Measurements from ENCODE around the gene HSF4. TPM values are rescaled to one million over a fixed set of nuclear protein-coding genes. Genes with fewer than 3 reads are reported as not detected.

HSF4 gene
- total RNA-seq, 3 donors from 2014 or later (not counting 1 experiment from before 2014, with no cell fraction given) = 6.9 to 8.3 (median 7.3) TPM

DNA sequence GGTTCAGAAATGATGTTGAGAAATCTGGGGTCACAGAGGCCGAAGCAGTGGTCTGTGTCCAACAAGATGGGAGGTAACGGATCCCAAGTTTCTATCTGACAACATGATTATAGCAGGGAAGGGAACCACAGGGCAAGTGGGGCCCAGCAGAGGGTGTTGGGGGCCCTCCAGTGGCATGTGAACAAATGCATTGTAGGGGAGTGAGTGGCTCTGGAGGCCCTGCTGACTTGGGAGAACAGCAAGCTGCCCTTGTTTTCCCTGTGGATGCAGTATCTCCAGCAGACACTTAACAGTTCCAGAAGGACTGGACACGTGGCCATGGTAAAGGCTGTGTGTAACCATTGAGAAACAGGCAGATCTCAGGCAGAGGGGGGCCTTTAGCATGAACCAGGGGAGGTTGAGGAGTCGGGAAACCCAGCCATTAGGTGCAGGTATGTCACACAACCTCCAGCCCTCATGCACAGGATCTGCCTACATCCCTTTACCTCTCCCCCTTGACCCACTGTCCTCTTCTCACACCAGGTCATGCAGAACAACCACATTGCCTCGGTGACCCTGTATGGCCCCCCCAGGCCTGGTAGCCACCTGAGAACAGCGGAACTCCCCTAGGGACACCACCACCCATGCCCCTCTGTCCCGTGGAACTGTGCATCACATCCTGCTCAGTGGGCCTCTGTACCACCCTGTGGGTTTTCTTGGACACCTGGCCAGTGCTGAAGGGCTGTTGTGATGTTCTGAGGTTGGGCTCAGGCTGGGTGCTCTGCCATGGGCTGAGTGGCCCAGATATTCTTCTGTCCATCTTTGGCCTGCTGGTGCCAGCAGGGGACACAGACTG is 17.8 kb upstream of the HSF4 start:
- Histone ChIP-seq H3K9me3 (ENCODE audit: control insufficient read depth, insufficient read depth, low read length) (no peaks in the 10 kb centered on the region), H3K27me3 (ENCODE audit: control insufficient read depth, insufficient read depth, low read length) (peaks cover 7% of the 10 kb centered on the region), H3K4me1 (ENCODE audit: control insufficient read depth, insufficient read depth, low read length) (peaks cover 8% of the 10 kb centered on the region), H3K36me3 (ENCODE audit: control insufficient read depth, insufficient read depth, low read length) (peaks cover 46% of the 10 kb centered on the region), H3K27ac (ENCODE audit: low read length) (no peak overlapping the region), H3K4me3 (ENCODE audit: low read length) (no peak overlapping the region)
- intact Hi-C loops (cut with micrococcal nuclease) = no loop called here
- 92% methylated on average over 7 of the region's 7 CpGs for WGBS (ENCODE audit: insufficient coverage)
- Mint-ChIP-seq H3K4me1 (peaks cover 0 to 7% of the 10 kb centered on the region in 2 donors), H3K27ac (no peak overlapping the region), H3K36me3 (no peaks in the 10 kb centered on the region), H3K27me3 (ENCODE audit: low read depth in 2 of 2) (peaks cover 0 to 10% of the 10 kb centered on the region in 2 donors), H3K9me3 (no peaks in the 10 kb centered on the region), H3K4me3 (no peak overlapping the region)
- TF ChIP-seq, protein P1, sequence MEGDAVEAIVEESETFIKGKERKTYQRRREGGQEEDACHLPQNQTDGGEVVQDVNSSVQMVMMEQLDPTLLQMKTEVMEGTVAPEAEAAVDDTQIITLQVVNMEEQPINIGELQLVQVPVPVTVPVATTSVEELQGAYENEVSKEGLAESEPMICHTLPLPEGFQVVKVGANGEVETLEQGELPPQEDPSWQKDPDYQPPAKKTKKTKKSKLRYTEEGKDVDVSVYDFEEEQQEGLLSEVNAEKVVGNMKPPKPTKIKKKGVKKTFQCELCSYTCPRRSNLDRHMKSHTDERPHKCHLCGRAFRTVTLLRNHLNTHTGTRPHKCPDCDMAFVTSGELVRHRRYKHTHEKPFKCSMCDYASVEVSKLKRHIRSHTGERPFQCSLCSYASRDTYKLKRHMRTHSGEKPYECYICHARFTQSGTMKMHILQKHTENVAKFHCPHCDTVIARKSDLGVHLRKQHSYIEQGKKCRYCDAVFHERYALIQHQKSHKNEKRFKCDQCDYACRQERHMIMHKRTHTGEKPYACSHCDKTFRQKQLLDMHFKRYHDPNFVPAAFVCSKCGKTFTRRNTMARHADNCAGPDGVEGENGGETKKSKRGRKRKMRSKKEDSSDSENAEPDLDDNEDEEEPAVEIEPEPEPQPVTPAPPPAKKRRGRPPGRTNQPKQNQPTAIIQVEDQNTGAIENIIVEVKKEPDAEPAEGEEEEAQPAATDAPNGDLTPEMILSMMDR (IDR thresholded peaks at IDR 0.05) = no peak
- no peak for ATAC-seq
- DNase-seq = no peak

DNA sequence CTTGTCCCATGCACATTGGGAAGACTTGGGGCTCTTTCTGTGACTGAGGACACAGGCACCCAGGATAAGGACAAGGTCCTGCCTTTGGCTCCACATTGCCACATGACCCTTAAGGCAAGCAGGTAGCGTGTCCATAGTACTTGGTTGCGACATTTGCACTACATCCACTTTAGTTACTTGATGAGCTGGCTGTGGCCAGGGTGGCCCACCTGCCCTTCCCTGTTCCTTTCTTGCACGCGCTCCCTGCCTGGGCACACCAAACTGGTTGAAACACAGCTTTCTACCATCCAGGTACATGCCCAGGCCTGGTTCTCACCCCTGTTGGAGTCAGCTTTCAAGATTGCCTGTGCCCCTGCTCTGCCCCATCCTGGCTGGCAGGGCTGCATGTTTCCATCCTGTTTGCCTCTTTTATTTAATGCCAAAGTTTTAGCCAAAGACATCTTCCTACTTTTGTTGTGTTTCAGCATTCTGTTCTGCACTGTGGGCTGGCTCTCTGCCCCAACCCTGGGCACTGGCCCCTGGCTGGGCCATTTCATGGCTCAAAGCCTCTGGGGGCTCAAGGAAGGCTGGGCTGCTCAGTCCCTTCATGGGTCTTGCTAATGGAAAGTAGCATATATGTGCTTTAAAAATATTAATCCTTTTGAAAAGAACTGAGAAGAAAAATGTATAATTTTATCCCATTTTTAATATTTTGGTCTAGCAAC is 17.0 kb upstream of the HSF4 start:
- intact Hi-C loops (cut with micrococcal nuclease) = no loop called here
- H3K27ac Mint-ChIP-seq = no peak overlapping the region
- no peak overlapping the region for H3K27ac ChIP-seq (ENCODE audit: low read length)
- no peak overlapping the region for H3K4me3 ChIP-seq (ENCODE audit: low read length)
- H3K9me3 ChIP-seq (ENCODE audit: control insufficient read depth, insufficient read depth, low read length) = no peaks in the 10 kb centered on the region
- TF ChIP-seq, protein P1 (IDR thresholded peaks at IDR 0.05) = no peak
- WGBS (ENCODE audit: insufficient coverage) = 97% methylated on average over 4 of the region's 4 CpGs
- H3K27me3 Mint-ChIP-seq (ENCODE audit: low read depth in 2 of 2) = peaks cover under 1 to 10% of the 10 kb centered on the region in 2 donors
- no peaks in the 10 kb centered on the region for H3K36me3 Mint-ChIP-seq
- ATAC-seq = no peak
- peaks cover 0 to 7% of the 10 kb centered on the region in 2 donors for H3K4me1 Mint-ChIP-seq
- DNase-seq = no peak
- no peak overlapping the region for H3K4me3 Mint-ChIP-seq
- no peaks in the 10 kb centered on the region for H3K9me3 Mint-ChIP-seq
- peaks cover 38% of the 10 kb centered on the region for H3K36me3 ChIP-seq (ENCODE audit: control insufficient read depth, insufficient read depth, low read length)
- H3K4me1 ChIP-seq (ENCODE audit: control insufficient read depth, insufficient read depth, low read length) = peaks cover 8% of the 10 kb centered on the region
- peaks cover 7% of the 10 kb centered on the region for H3K27me3 ChIP-seq (ENCODE audit: control insufficient read depth, insufficient read depth, low read length)

DNA sequence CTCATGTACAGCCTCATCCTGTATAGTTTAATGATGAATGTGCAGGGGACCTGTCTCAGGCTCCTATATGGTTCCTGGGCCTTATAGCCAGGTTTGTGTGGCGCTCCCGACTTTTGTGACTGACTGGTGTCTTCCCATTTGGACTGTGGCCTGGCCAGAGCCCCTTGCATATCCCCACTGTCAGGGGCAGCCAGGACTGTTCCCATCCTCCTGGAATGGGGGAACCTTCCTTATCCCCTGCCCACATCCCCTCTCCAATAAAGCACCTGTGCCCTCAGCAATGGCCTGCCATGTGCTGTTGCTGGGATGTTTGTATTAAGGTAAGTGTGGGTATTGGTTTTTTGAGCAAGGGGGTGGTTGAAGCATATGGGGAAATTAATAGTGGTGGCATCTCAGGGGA is 16.3 kb upstream of the HSF4 start:
- Mint-ChIP-seq H3K27ac (no peak overlapping the region), H3K27me3 (ENCODE audit: low read depth in 2 of 2) (peaks cover 6 to 17% of the 10 kb centered on the region in 2 donors), H3K4me1 (peaks cover 0 to 13% of the 10 kb centered on the region in 2 donors), H3K36me3 (no peaks in the 10 kb centered on the region), H3K9me3 (no peaks in the 10 kb centered on the region), H3K4me3 (no peak overlapping the region)
- no peak overlapping the region for H3K4me3 ChIP-seq (ENCODE audit: low read length)
- TF ChIP-seq, protein P1 (IDR thresholded peaks at IDR 0.05) = no peak
- no peak overlapping the region for H3K27ac ChIP-seq (ENCODE audit: low read length)
- WGBS (ENCODE audit: insufficient coverage) = 95% methylated on average over 2 of the region's 2 CpGs
- no peak for ATAC-seq
- peaks cover 7% of the 10 kb centered on the region for H3K27me3 ChIP-seq (ENCODE audit: control insufficient read depth, insufficient read depth, low read length)
- H3K9me3 ChIP-seq (ENCODE audit: control insufficient read depth, insufficient read depth, low read length) = no peaks in the 10 kb centered on the region
- H3K4me1 ChIP-seq (ENCODE audit: control insufficient read depth, insufficient read depth, low read length) = peaks cover 8% of the 10 kb centered on the region
- intact Hi-C loops (cut with micrococcal nuclease) = no loop called here
- DNase-seq = no peak
- peaks cover 34% of the 10 kb centered on the region for H3K36me3 ChIP-seq (ENCODE audit: control insufficient read depth, insufficient read depth, low read length)

Measured in natural killer cell (primary cell).